Colon (tissue), 2 donors: ENCODE results near the gene CEP131.
"Not testable (repeated sequence)": the region's sequence is repeated elsewhere in the genome, so short reads cannot be mapped to it uniquely, and the experiment has no call there.

Experiments used
- FAIRE-seq: peaks from 2 replicates; lab custom pipeline; 2012; peaks lifted over from hg19 to GRCh38; lab: Jason Lieb, UNC
- donor health status: control.
- donor health status: control.

CEP131 gene

DNA sequence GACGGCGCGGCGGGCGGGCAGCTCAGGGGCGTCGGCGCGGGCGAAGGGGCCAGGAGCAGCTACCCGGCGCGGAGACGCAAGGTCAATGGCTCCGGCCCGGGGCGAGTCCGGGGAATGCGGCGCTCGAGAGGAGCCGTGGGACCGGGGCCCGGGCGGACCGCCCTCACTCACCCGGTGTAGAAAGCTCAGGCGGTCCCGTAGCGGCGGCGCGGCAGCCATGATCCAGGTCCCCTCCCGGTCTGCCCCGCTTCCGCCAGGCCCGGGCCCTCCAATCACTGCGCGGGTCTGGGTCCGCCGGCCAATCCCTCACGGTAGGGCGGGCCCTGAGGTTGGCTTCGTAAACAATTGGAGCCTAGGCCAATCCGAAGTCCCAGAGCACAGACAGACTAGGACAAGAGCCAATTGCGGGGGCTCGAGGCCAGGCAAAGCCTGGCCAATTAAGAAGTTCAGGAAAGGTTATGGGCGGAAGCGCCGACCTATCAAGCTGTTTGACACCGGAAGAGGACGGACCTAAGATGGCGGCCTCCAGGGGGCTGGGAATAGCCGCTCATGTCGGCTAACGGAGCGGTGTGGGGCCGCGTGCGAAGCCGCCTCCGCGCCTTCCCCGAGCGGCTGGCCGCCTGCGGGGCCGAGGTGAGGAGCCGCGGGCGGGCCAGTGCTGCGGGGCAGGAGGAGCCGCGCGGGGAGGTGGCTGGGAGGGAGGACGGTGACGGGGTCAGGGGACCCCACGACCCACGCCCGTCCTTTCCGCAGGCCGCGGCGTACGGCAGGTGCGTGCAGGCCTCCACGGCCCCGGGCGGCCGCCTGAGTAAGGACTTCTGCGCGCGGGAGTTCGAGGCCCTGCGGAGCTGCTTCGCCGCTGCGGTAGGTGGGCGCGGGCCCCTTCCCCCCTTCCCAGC, 16.3 kb upstream of the CEP131 start, which contains the start of the genes NDUFAF8 and TEPSIN:
TSS of gene NDUFAF8 (plus strand) at position 504 of the 899 bp plus-strand sequence. CDS start at position 550, 46 bp downstream.
TSS of gene TEPSIN (minus strand) at position 241 of the 899 bp plus-strand sequence. CDS start at position 219, 22 bp downstream.
- peak; percentile 94 for FAIRE-seq

DNA sequence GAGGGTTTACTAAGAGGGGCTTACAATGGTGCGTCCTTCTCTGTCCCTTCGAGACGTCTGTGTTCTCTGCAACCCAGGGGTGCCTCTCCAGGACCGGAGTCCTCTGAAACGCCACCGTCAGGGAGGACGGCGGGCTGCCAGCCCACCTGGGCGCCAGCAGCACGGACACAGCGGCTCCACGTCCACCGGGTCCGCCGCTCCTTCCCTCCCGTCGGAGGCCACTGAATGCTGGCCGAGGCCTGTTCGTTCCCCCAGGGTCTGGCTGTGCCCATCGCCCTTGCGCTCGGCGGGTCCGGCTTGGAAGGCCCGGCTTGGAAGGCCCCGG, 15.7 kb upstream of the CEP131 start:
- FAIRE-seq: no peak

DNA sequence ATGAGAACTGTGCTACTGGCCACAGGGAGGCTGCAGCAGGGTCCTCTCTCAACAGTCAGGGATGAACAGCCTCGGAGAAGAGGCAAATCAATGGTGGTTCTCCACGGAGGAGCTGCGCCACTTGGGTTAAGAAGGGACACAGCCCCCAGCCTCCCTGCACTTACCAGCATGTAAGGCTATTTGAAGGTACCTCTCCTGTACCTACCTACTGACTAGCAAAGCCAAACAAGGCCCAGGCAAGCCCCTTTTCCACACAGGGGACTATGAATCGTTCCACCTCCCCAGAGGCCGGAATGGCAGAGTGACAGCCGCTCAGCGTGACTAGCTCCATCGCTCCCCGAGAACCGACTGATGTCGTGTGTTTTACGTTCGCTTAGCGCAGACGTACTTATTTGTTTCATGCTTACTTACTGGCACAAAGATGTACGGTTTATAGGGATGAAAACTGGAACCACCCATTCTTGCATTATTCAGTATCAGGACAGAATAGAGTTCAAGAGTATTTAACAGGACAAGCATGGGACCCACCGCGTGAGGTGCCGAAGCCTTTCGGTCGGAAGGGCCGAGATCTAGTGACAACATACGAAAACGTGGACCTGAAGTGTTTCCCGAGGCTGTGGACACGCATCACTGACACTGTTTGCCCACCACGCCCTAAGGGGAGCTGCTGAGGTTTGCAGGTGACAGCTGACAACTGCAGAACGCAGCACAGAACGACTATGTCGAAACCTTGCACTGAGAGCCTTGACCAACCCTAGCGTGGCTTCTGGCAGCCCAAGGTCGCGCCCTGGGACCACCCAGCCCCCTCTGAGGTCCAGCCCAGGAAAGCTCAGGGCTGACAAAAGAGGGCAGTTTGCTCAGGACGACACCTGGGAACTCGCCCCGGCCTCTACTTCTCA, 15.1 kb upstream of the CEP131 start:
- no peak for FAIRE-seq

DNA sequence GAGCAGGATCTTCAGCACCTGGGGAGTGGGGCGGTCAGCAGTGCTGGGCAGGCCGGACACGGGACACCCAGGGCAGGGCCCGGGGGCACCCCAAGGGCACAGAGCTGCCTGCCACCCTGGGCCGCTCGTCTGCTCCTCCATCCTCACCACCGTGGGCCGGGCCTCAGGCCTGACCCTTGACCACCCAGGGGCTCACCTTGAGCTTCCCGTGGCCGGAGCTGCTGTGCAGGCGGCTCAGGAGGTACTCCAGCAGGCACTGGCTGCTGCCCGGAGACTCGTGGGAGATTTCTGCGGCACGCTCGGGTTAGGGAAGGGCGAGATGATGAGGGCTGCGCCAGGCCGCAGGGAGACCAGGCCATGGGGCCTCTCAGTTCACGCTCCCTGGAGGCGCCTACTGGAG, 14.0 kb upstream of the CEP131 start:
- FAIRE-seq: no peak

DNA sequence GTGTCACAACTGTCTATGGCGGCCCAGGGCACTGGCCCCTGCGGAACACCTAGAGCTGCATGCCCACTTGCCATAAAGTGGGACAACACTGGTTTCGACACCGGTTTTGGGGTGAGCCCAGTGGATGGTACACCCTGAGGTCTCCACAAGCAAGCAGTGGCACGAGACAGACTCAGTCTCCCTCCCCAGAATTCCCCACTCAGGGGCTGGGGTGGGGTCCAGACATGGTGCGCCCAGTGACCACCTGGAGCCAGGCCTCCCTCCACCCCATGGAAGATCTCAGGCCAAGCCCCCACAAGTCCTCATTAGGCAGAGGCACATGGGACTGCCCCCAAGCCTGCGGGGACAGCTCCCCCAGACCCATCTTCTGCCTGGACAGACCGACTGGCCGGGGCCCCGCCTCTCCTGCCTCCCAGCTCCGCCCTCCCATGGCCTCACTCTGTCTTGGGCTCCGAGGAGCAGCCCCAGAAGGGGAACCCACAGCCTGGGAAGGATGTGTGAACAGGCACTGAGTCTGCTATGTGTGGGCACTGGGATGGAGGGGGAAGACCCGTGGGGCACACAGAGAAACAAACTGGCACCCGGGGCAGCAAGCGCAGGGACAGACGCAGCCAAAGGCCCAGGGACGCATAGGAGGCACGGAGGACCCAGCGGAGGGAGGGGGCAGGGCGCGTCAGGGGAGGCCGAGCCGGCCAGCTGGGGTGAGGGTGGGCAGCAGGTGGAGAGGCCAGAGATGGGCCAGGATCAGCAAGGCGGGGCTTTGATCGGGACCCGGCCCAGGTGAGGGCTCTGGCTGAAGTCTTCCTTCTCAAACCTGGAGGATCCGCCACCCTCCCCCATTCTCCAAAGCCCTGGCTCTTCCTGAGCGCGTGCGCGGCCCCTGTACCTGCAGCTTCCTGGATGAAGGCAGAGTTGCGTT, 13.3 kb upstream of the CEP131 start:
- no peak for FAIRE-seq

DNA sequence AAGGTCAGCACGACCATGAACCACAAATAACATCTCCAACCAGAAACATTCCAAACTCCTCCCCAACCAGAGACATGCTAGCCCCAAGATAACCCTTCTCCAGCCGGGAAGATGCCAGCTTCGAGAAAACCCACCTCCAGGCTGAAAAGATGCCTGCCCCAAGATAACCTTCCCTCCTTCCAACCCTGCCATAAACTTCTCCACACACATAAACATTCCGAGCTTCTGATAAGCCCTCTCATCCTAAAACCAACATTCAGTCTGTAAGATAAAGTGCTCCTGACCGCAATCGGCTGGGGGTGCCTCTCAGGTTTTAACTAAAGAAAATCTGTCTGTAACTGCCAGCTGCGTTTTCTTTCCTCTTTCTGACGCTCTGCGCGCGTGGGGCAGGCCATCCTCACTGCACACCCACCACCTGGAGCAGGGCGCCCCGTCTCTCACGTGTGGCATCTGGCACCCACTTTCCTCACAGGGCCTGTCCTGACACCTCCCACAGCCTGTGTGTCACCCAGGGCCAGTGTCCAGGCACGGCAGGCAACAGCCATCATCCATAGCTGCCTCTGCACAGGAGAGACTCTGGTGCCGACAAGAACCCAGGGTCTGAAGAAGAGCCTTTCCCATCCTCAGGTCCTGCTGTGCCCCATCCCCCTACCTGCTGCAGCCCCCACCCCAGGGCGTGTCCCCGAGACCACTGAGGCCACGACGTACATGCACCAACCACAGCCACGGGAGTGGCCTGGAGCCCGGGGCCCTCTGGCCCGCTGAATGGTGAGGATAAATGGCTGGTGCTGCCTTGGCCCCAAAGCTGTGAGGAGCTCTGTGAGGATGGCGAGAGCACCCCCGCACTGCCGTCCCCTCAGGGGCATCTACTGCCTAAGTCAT, 12.4 kb upstream of the CEP131 start:
- FAIRE-seq: no peak

DNA sequence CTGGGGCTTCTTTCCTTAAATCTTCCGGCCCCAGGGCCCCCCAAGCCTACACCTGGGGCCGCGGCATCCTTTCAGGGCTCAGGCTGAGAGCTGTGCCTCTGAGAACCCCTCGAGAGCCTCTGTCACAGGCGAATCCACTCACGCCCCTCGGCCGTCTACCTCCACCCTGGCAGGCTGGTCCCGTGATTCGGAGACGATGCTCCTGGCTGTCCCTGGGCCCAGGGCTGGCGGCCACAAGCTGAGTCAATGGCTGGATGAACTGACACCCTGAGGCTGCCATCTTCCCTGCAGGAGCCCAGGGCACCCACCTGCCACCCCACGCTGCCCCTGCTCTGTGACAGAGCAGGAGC, 11.7 kb upstream of the CEP131 start:
- no peak for FAIRE-seq

DNA sequence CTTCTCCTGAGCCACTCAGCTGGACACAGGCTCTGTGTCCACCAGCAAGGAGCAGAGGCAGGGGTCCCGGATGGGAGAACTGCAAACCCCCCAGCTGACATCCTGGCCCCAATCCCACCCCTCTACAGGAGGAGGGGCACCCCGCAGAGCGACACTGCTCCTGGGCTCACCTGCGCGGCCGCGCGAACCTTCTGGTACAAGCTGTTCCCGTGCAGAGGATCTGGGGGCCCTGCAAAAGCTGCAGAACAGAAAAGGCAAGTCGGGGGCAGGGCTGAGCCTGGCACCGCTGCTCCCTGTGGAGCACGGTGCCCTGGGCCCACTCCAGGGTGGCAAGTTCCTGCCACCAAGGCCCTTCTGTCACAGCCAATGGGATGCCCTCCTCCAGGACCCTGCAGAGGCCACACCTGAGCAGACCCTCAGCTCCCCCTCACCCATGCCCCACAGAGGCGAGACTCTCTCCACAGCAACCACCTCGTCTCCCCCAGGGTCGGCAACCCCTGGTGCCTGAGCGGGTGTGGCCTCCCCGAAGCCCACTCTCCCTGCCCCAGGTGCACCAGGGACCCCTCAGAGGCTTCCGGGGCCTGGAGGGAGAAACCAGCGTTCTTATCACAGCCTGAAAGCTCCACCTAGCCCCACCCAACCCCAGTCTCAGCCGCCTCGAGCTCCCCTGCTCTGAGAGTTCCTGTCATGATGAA, 11.2 kb upstream of the CEP131 start:
- no peak for FAIRE-seq

DNA sequence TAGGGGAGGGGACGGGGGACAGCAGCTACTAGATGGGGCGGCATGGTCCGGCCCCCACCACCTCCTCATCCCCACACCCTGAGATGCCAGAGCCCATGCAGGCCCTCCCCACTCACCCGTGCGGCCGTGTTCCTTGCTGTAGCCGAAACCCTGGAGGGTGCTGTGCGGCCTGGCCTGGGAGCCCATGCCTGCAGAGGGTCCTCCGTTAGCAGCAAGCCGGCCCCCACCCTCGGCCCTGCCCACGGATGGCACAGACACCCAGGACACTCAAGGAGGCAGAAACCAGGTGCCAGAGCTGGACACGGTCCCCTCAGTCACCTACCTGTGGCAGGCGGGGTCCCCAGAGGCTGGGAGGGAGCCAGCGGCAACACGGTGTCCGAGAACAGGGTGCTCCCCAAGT, 10.6 kb upstream of the CEP131 start:
- FAIRE-seq: no peak

DNA sequence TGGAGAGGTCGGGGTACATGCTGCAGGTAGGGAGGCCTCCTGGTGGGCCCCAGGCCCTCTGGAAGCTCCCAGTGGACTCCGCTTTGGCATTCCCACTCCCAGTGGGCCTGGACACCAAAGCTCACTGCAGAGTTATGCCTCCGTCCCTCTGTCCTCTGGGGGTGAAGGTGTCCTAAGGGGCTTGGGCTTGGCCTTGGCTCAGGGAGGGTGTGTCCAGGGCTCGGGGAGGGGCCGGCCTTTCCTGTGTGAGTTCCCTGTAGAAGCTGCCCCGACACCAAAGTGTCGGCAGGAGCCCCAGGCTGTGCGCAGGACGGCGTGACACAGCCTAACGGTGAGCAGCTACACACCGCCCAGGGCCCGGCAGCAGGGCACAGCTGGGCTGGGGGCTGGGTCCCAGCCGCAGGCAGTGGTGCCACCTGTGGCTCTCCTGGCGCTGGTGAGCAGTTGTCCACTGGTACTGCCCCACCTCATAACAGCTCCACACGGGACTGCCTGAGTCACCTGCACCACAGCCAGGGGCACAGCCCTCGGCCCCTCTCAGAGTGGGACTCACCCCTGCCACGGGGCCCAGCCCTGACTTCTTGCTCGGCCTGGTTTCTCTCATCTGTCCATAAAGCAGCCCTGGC, 10.0 kb upstream of the CEP131 start:
- FAIRE-seq: no peak

DNA sequence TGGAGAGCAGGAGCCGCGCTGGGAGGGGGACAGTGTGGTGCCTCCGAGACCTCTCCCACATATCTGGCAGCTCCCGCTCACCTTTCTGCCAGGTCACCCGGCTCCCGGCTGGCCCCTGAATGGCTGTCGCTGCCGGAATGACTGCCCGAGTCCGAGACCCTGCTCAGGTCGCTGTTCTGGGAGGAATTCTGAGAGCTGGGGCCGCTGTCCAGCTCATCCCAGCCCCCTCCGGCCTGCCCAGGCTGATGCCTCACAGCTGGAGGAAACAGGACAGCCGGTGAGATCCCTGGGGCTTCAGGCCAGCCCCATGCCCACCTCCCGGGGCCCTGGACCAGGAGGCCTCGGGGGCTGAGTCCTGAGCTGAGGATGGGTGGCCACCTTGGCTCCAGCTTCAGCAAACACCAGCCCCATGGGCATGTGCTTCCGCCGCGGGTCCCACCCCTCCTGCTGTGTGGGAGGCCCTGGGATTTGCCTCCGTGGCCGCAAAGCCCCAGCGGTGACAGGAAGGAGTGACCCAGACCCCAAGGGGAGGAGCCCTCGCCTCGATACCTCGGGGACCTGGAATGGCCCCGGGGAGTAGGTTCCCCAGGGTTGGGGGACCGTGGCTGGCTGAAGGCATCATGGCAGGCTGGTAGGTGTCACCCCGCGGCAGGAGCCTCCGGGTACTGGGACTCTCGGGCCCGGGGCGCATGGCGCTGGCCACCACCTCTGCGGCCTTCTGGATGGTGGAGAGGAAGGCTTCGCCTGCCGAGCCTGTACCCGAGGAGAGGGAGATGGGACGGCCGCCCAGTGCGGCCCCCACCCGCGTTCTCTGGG, 9.2 kb upstream of the CEP131 start:
- FAIRE-seq: no peak

DNA sequence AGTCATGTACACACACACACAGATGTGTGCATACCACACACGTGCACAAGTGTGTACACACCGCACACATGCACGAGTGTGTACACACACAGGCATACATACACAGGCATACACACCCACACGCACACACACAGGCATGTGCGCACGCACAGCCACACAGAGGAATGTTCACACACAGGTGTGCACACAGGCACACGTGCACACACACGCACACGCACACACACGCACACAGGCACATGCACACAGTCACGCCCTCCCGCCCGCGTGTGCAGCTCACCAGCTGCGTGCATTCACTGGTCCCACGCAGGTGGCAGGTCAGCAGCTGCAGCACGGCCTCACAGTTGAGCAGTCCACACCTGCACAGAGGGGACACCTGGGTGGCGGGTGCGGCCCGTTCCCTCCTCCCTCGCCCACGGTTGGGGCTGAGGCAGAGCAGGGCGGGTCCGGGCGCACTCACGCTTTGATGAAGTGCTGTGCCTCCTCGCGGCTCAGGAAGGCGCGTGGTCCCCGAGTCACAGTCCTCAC, 8.4 kb upstream of the CEP131 start:
- FAIRE-seq: no peak

DNA sequence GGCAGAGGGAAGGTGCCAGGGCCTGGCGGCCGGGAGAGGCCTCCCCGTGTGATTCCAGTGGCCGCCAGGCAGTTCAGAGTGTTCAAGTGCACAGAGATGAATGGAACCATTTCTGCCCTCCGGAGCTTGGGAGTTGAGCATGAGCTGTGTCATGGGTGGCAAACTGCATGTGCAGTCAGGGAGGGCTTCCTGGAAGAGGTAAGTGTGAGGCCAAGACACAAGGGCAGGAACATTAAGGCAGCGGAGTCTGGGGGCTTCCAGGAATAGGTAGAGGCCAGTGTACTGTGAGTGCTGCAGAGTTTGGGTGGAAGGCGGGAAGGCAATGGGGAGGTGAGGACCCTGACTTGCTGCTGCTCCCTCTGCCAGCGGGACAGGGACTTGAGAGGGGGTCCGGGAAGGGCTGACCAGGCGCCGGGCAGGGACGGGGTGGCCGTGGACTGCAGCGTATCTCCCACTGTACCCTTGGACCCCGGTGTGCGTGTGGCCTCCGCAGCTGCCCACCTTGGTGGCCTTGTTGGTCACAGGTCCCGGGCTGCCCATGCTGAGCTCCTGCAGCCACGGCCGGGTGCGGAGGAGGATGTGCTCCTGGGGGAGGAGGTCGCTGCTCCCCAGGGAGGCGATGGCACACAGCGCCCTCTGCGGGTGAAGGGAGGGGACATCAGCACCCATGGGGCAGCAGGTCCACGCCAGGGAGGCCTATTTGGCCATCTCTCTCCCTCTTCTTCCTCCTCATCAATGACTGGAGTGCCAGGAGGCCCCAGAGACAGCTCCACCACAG, 7.5 kb upstream of the CEP131 start:
- no peak for FAIRE-seq

DNA sequence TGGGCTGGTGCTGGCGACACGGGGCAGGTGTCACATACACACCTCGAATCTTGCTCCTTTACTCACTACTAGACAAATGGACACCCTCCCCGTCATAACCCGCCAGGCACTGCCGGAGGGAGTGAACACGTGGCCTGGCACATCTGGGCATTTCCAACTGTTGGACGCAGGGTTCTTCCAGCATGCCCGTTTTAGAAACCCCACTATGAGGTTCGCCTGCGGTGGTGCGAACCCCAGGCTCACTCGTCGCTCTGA, 6.8 kb upstream of the CEP131 start:
- FAIRE-seq: no peak

DNA sequence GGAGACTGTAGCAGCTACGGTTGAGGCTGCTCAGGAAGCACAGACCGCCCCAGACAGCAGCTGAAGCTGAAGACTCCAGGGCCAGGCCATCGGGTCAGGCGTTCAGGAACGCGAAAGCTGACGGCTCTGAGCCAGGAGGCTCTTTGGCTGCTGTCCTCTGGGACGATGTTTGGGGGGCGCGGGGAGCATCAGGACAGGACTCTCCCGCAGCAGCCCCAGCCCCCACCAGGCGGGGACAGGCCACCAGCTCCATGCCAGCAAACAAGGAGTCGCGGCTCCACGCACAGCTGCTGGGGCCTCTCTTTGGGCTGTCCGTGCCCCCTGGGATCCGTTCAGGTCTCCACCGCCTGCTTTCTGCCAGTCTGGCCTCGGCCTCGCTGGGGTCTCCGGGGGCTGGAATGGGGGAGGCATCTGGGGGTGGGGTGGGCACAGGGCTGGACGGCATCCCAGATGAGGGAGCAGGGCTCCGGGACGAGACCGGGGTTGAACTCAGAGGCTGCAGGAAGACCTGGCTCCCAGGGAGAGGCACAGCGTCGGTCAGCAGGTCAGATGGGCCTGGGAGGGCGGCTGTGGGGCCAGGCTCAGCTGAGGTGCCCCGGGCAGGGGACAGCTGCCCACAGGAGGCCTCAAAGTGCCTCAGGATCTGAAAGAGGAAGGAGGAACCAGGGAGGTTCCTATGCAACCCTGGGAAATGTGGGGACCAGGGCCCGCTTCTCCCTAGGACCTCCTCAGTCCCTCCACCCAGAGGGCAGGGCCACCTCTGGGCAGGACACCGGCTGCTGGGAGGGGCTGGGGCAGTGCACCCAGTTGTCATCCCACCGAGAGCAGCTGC, 6.3 kb upstream of the CEP131 start:
- FAIRE-seq: no peak

DNA sequence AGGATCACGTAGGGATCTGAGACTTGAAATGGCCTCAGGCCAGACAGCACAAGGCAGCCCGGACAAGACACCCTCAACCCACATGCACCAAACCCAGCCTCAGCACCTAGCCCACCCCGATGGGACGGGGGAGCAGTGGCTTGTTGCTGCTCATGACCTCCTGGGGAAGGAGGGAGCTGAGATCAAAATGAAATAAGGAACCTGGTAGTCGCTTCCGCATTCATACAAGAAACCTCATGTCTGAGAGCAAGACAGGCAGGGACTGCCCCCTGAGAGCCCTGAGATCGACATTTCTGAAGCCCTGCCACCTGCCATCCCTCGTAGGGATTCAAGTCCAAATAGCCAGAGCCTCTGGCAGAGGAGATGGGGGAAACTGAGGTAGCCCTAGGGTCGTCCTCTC, 5.7 kb upstream of the CEP131 start:
- no peak for FAIRE-seq

DNA sequence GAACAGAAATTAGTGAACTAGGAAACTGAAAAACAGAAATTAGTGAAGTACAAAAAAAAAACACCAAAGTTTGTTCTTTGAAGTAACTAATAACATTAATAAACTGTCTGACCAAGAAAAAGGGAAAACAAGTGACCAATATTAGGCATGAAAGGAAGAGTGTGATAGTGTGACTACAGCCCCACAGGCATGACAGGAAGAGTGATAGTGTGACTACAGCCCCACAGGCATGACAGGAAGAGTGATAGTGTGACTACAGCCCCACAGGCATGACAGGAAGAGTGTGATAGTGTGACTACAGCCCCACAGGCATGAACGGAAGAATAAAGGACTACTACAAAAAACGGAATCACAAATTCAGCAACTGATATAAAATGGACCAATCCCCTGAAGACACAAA, 4.9 kb upstream of the CEP131 start:
- not testable (repeated sequence) for FAIRE-seq
